ENCODE results near the gene LRP5.

- no peak for TF ChIP-seq CTCF (IDR thresholded peaks at IDR 0.05)
- TF ChIP-seq EP300 (IDR thresholded peaks at IDR 0.05): no peak
Measured at GRCh38 chr11:68409748-68410344, 97.5 kb downstream of the LRP5 start.

Measured in suprapubic skin (tissue), 3 donors.